GM19468 (cell line): ENCODE measurements around the gene PINLYP.
A peak's percentile ranks its signal among the peaks of the same experiment; 100 is the strongest.
"Not testable (repeated sequence)": the region's sequence is repeated elsewhere in the genome, so short reads cannot be mapped to it uniquely, and the experiment has no call there.

Experiments
- ATAC-seq: cut with Tn5 transposase; IDR thresholded peaks from one replicate; pipeline ENCODE4 v1.9.1; 2021; ENCODE audit warnings: mild to moderate bottlenecking, moderate library complexity, moderate number of reproducible peaks; ENCODE audit not compliant: unreplicated experiment; ENCODE audit errors: extremely low read depth

PINLYP gene

GRCh38 chr19:43547926-43548325 is 27.7 kb upstream of the PINLYP start:
- ATAC-seq: not testable (repeated sequence)

GRCh38 chr19:43548706-43549105 is 26.9 kb upstream of the PINLYP start:
- no peak for ATAC-seq

GRCh38 chr19:43551399-43552197 is 24.0 kb upstream of the PINLYP start:
- ATAC-seq: no peak

GRCh38 chr19:43552198-43552450 is 23.5 kb upstream of the PINLYP start:
- no peak for ATAC-seq

GRCh38 chr19:43552616-43553015 is 23.0 kb upstream of the PINLYP start:
- ATAC-seq: no peak

GRCh38 chr19:43553656-43554055 is 21.9 kb upstream of the PINLYP start:
- ATAC-seq: no peak

- ATAC-seq: no peak
Measured at GRCh38 chr19:43554317-43554895, 21.2 kb upstream of the PINLYP start.

- ATAC-seq: no peak
Measured at GRCh38 chr19:43555185-43555770, 20.3 kb upstream of the PINLYP start.

- no peak for ATAC-seq
Measured at GRCh38 chr19:43560687-43561086, 14.9 kb upstream of the PINLYP start.

- ATAC-seq: no peak
Measured at GRCh38 chr19:43561139-43561970, 14.2 kb upstream of the PINLYP start.

GRCh38 chr19:43562226-43562697 is 13.3 kb upstream of the PINLYP start:
- ATAC-seq: no peak

- peak; percentile 80 for ATAC-seq
Measured at GRCh38 chr19:43562698-43563241, 12.8 kb upstream of the PINLYP start.

GRCh38 chr19:43563816-43564457 is 11.7 kb upstream of the PINLYP start:
- no peak for ATAC-seq

GRCh38 chr19:43564800-43565199 is 10.8 kb upstream of the PINLYP start:
- ATAC-seq: no peak

GRCh38 chr19:43569657-43570056 is 5.9 kb upstream of the PINLYP start:
- ATAC-seq: no peak

- no peak for ATAC-seq
Measured at GRCh38 chr19:43570174-43570791, 5.3 kb upstream of the PINLYP start.

GRCh38 chr19:43572171-43572588 is 3.4 kb upstream of the PINLYP start:
- no peak for ATAC-seq

- ATAC-seq: no peak
Measured at GRCh38 chr19:43574424-43575155, 1.0 kb upstream of the PINLYP start.
